GM18520 (cell line): ENCODE measurements around the gene TENT5C.

Experiments
- ATAC-seq: cut with Tn5 transposase; IDR thresholded peaks from one replicate; pipeline ENCODE4 v1.9.1; 2021; ENCODE audit not compliant: unreplicated experiment

Gene TENT5C

GRCh38 chr1:117572546-117572945 lies 33.3 kb upstream of the TENT5C start:
- ATAC-seq: no peak

- no peak for ATAC-seq
These were observed 32.3 kb upstream of the TENT5C start for GRCh38 chr1:117573386-117574023.

GRCh38 chr1:117574161-117574835 lies 31.6 kb upstream of the TENT5C start:
- no peak for ATAC-seq

GRCh38 chr1:117575586-117576225 lies 30.1 kb upstream of the TENT5C start:
- ATAC-seq: no peak

- ATAC-seq: no peak
These were observed 29.6 kb upstream of the TENT5C start for GRCh38 chr1:117576236-117576635.

- no peak for ATAC-seq
These were observed 28.5 kb upstream of the TENT5C start for GRCh38 chr1:117577191-117577885.

- ATAC-seq: no peak
These were observed 27.4 kb upstream of the TENT5C start for GRCh38 chr1:117578466-117578865.

- ATAC-seq: no peak
These were observed 26.5 kb upstream of the TENT5C start for GRCh38 chr1:117579221-117579906.

GRCh38 chr1:117580436-117580835 lies 25.4 kb upstream of the TENT5C start:
- no peak for ATAC-seq

- no peak for ATAC-seq
These were observed 25.0 kb upstream of the TENT5C start for GRCh38 chr1:117580882-117581281.

GRCh38 chr1:117581391-117581943 lies 24.4 kb upstream of the TENT5C start:
- no peak for ATAC-seq

- ATAC-seq: no peak
These were observed 23.4 kb upstream of the TENT5C start for GRCh38 chr1:117582451-117582850.

- ATAC-seq: no peak
These were observed 22.6 kb upstream of the TENT5C start for GRCh38 chr1:117583247-117583646.

GRCh38 chr1:117584181-117584580 lies 21.7 kb upstream of the TENT5C start:
- no peak for ATAC-seq

- ATAC-seq: no peak
These were observed 20.8 kb upstream of the TENT5C start for GRCh38 chr1:117585086-117585485.

- ATAC-seq: no peak
These were observed 19.5 kb upstream of the TENT5C start for GRCh38 chr1:117586337-117586736.

GRCh38 chr1:117586747-117587498 lies 18.9 kb upstream of the TENT5C start:
- ATAC-seq: no peak

- ATAC-seq: no peak
These were observed 18.1 kb upstream of the TENT5C start for GRCh38 chr1:117587499-117588356.

GRCh38 chr1:117589544-117589943 lies 16.3 kb upstream of the TENT5C start:
- no peak for ATAC-seq
